GM23248 (cell line): ENCODE results near the gene FGFR1OP2.

Source experiments
- EZH2 ChIP-seq: fragments of 200-600 bp; sonication (generic); IDR thresholded peaks from 2 replicates; pipeline ENCODE4 v1.6.1; 2018; ENCODE audit warnings: antibody characterized with exemption, mild to moderate bottlenecking; ENCODE audit not compliant: insufficient read depth, poor library complexity, severe bottlenecking
- EZH2phosphoT487 ChIP-seq: fragments of 200-600 bp; sonication (generic); IDR thresholded peaks from 2 replicates; pipeline ENCODE4 v1.6.1; 2018; ENCODE audit warnings: antibody characterized with exemption, moderate library complexity, mild to moderate bottlenecking, low read depth; ENCODE audit not compliant: insufficient read depth

DNA sequence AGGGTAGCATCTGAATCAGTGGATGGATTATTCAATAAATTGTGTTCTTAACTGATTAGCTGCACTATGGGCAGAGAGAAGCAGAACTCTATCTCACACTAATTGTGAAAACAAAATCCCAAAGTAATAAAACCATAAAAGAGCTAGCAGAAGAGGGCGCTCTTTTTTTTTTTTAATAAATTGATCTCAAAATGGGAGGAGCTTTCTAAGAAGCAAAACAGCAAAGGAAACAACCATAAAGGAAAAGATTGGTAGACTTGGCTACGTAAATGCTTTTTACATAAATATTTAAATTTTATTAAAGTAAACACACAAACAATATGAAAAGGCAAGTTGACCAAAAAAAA lies 77.4 kb downstream of the FGFR1OP2 start:
- TF ChIP-seq EZH2: no peak
- TF ChIP-seq EZH2phosphoT487: no peak
